NB4 (cell line): ENCODE results near the gene PPHLN1.

Experiments
- MYC ChIP-seq: IDR thresholded peaks from 2 replicates; pipeline ENCODE4 v1.6.1; 2011; ENCODE audit warnings: low read depth, low read length
- POLR2A ChIP-seq: IDR thresholded peaks from 2 replicates; pipeline ENCODE4 v1.6.1; 2011; ENCODE audit warnings: mild to moderate bottlenecking; ENCODE audit not compliant: insufficient read length; ENCODE audit errors: extremely low read depth
- TF ChIP-seq, protein P1 (sequence below): IDR thresholded peaks from one replicate; pipeline ENCODE4 v1.5.1; 2012; ENCODE audit warnings: low read depth, low read length
- TF ChIP-seq, protein P2 (sequence below): IDR thresholded peaks from 2 replicates; pipeline ENCODE4 v1.6.1; 2011; ENCODE audit warnings: low read depth, low read length

DNA sequence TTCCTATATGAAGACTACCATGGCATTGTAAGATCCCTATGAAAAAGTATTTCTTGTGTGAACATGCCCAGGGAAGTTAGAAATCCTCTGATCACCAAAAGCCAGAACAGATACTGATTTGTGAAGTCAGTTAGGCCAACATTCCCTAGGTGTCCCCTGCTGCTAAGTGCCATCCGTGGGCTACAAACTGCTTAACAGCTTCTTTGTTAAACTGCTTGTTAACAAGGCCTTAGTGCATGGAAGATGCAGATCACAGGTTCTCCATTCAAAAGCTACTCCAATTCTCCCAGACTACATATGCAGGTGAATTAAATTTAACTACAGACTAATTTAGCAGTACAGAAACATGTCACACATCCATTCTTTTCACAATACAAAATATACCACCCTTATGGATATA, 155.4 kb downstream of the PPHLN1 start:
- TF ChIP-seq, protein P1, sequence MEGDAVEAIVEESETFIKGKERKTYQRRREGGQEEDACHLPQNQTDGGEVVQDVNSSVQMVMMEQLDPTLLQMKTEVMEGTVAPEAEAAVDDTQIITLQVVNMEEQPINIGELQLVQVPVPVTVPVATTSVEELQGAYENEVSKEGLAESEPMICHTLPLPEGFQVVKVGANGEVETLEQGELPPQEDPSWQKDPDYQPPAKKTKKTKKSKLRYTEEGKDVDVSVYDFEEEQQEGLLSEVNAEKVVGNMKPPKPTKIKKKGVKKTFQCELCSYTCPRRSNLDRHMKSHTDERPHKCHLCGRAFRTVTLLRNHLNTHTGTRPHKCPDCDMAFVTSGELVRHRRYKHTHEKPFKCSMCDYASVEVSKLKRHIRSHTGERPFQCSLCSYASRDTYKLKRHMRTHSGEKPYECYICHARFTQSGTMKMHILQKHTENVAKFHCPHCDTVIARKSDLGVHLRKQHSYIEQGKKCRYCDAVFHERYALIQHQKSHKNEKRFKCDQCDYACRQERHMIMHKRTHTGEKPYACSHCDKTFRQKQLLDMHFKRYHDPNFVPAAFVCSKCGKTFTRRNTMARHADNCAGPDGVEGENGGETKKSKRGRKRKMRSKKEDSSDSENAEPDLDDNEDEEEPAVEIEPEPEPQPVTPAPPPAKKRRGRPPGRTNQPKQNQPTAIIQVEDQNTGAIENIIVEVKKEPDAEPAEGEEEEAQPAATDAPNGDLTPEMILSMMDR: no peak
- TF ChIP-seq, protein P2, sequence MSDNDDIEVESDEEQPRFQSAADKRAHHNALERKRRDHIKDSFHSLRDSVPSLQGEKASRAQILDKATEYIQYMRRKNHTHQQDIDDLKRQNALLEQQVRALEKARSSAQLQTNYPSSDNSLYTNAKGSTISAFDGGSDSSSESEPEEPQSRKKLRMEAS: no peak
- TF ChIP-seq POLR2A (no peak), MYC (no peak)
